ENCODE measurements around the gene DGKQ. TPM values are rescaled to one million over a fixed set of nuclear protein-coding genes. Genes with fewer than 3 reads are reported as not detected.
A peak's percentile ranks its signal among the peaks of the same experiment; 100 is the strongest.

Gene DGKQ
- total and polyA plus RNA-seq, 9 of the 15 experiments (the other 6 are each of a cell fraction or from before 2014, with no cell fraction given) = 0.17 to 22.0 (median 5.6) TPM

- TF ChIP-seq CGGBP1 (CRISPR knock-in tag; IDR thresholded peaks at IDR 0.05) (no peak), DNMT1 (IDR thresholded peaks at IDR 0.05) (no peak), RNF219 (CRISPR knock-in tag; IDR thresholded peaks at IDR 0.05) (no peak), BCOR (IDR thresholded peaks at IDR 0.05) (peak; percentile 43; the same call in 1 of the 2 replicates), ARID4B (CRISPR knock-in tag; IDR thresholded peaks at IDR 0.05) (no peak), ZNF277 (CRISPR knock-in tag; IDR thresholded peaks at IDR 0.05; ENCODE audit: borderline replicate concordance) (no peak), CEBPB (tag; IDR thresholded peaks at IDR 0.05) (no peak), ZNF175 (CRISPR knock-in tag; IDR thresholded peaks at IDR 0.05; ENCODE audit: low read depth) (no peak), SMARCE1 (IDR thresholded peaks at IDR 0.05) (no peak), MAZ (CRISPR knock-in tag; conservative IDR thresholded peaks at IDR 0.05 in 1 of 2, IDR thresholded peaks at IDR 0.05 in 1 of 2) (0 out of 4 replicates have a peak, but pooled peaks of 1 of the 2 experiments have one; percentile 20), E2F4 (CRISPR knock-in tag; IDR thresholded peaks at IDR 0.05; ENCODE audit: low read depth) (no peak), CLOCK (CRISPR knock-in tag; IDR thresholded peaks at IDR 0.05; ENCODE audit: borderline replicate concordance) (no peak)
Measured at GRCh38 chr4:1008840-1009541, 35.6 kb upstream of the DGKQ start (continued).
